Heart right ventricle (tissue), 16 donors: ENCODE measurements around the gene ADORA1. TPM values are rescaled to one million over a fixed set of nuclear protein-coding genes. Genes with fewer than 3 reads are reported as not detected.

Experiments
- ATAC-seq, 8 donors: fragments of 200-7000 bp; cut with Tn5 transposase; one replicate each; pipeline ENCODE4 v1.9.1; 2020; ENCODE audit warnings: mild to moderate bottlenecking in 8 of 8, moderate library complexity in 8 of 8, moderate number of reproducible peaks in 1 of 8
- DNase-seq, 2 donors: peaks; one replicate each; pipeline ENCODE4 v3.0.0-alpha.2; 2020
- H3K27ac ChIP-seq, 10 donors: fragments of 200-600 bp; sonication (generic) in 2 of 10; one replicate each; pipeline versions ENCODE4 v1.5.0 to v1.8.0; 2020 to 2022; ENCODE audit warnings: mild to moderate bottlenecking in 3 of 10
- H3K27me3 ChIP-seq, 7 donors: fragments of 200-600 bp; one replicate each; pipeline ENCODE4 v1.8.0; 2021 to 2022; ENCODE audit warnings: mild to moderate bottlenecking in 2 of 7
- H3K36me3 ChIP-seq, 9 donors: fragments of 200-600 bp; sonication (generic) in 1 of 9; one replicate each; pipeline versions ENCODE4 v1.5.0 to v1.8.0; 2020 to 2022; ENCODE audit warnings: mild to moderate bottlenecking in 2 of 9
- H3K4me1 ChIP-seq, 9 donors: fragments of 200-600 bp; sonication (generic) in 1 of 9; one replicate each; pipeline versions ENCODE4 v1.5.0 to v1.8.0; 2020 to 2022; ENCODE audit warnings: mild to moderate bottlenecking in 4 of 9
- H3K4me3 ChIP-seq, 10 donors: fragments of 200-600 bp; sonication (generic) in 2 of 10; one replicate each; pipeline versions ENCODE4 v1.5.0 to v1.8.0; 2020 to 2022; ENCODE audit warnings: mild to moderate bottlenecking in 7 of 10, moderate library complexity in 2 of 10
- H3K9me3 ChIP-seq, 11 donors: fragments of 200-600 bp in 10 of 11; sonication (generic) in 2 of 11; one replicate each; pipeline versions ENCODE4 v1.5.0 to v1.8.0; 2013 to 2022; ENCODE audit warnings: mild to moderate bottlenecking in 2 of 11, control low read depth in 1 of 11, moderate library complexity in 1 of 11
- WGBS, 2 donors: extraction: QIAGEN DNeasy Blood & Tissue Kit; methylation state at CpG; one replicate each; pipeline ENCODE4 v1.1.7; 2013; ENCODE audit warnings: inconsistent platforms in 1 of 2; 5-methylcytosine and 5-hydroxymethylcytosine counted together
- intact Hi-C, 10 donors: fragments of 100-400 bp; cut with DNase I; formaldehyde crosslinking; loops; one replicate each; pipeline versions ENCODE4 v1.11.1 to v1.14.2; 2022
- polyA plus RNA-seq, 2 donors: library from polyadenylated mRNA; stranded (reverse); fragments of 200-250 nt; gene quantifications; one replicate each; pipeline ENCODE4 v1.2.3, GENCODE V29; 2013
- total RNA-seq, 10 donors: library from RNA; stranded (reverse); fragmentation: NEBNext Ultra II Directional in 3 of 10; extraction: Animal tissue kit (Norgen Biotek cat#: 25700) in 3 of 10; gene quantifications; one replicate each; pipeline versions ENCODE4 v1.2.1 to v1.2.4, GENCODE V29; 2021 to 2023
- TF ChIP-seq, protein P1 (sequence below), 9 donors: fragments of 200-600 bp; sonication (generic) in 2 of 9; IDR thresholded peaks; one replicate each; pipeline versions ENCODE4 v1.5.0 to v1.8.0; 2021 to 2022; ENCODE audit warnings: antibody characterized with exemption in 9 of 9, mild to moderate bottlenecking in 5 of 9, moderate library complexity in 1 of 9
- donor health status: Arrhythmogenic right ventricular cardiomyopathy.
- donor health status: ischemic (EF 13 %, LVEDD 7.1; RV severe dilation, severe dysfunction).
- donor health status: healthy with polysubstance abuse.
- donor health status: DM: no; HTN: yes; CAD: no.
- donor health status: DM: no; HTN: no; CAD: no.
- donor health status: ischemic (EF 25% LVEDD 6.9; RV normal size, moderate dysfunction).
- donor health status: ischemic (EF 25% LVEDD 5.7; RV mildly dilated, moderate dysfunction).
- donor health status: healthy.
- donor health status: DM: yes; HTN: yes; CAD: no.
- donor health status: Ischemic cardiomyopathy.
- donor health status: ischemic (EF 35%, LVEDD 5.7; RV mildly dilated, moderate dysfunction).
- donor health status: nonischemic (EF 11% LVEDD 7.7; RV severe dilation, severe dysfunction).
- donor health status: DM: yes; HTN: yes; CAD: no.
- donor health status: PGD.
- donor health status: ischemic (EF 29% LVEDD 5.4; RV normal size, mild dysfunction).
- donor health status: nonischemic (EF 23%, LVEDD 6.1; RV moderate dilation, normal function).

ADORA1 gene
- total and polyA plus RNA-seq, 12 donors, result 1.8 to 12.2 (median 8.9) TPM

DNA sequence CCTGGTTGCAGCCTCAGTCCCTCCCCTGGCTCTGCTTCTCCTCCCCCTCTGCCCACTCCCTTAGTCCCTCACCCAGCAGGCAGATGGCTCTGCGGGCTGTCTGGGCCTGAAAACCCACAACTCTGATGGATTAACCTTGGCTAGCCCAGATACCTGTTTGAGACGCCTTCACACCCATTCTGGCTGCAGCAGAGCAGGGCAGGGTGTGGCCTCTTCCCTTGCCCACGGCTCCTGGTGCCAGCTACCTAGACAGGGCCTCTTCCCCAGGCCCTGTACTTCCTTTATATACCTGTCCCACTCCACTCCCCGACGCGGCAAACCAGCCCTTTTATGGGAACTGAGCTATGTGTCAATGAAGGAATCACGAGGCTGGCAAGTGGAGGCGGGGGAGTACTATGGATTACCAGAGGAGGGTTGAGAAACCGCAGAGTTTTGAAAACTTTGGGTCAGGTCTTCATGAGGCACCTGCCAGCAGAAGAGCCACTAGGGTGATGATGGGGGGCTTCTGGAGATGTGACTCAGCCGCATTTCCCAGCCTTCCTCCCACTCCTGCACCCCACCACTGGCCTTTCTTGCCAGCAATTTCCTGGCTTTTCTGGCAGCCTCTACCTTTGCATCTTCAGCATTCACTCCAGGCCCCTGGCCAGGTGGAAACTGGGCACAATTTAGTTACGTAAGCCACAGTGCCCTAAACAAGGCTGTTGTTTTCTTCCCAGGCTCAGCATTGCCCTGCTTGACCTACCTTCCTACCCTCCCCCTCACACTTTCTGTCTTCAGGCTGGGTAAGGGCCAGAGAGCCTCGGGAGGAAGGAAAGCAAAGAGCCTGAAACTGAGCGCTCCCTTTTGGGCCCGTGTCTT lies 59.1 kb downstream of the ADORA1 start, which contains the start of gene CHI3L1:
Gene CHI3L1 (minus strand): TSS at position 259 of the 858 bp plus-strand sequence. CDS start 81 bp downstream, at position 178.
- ATAC-seq (peak in 2 of 8 donors; percentile 11 to 15), DNase-seq (no peak)
- Histone ChIP-seq H3K36me3 (no peaks in the 10 kb centered on the region), H3K4me1 (peaks cover 0 to 19% (median 4%) of the 10 kb centered on the region in 9 donors), H3K9me3 (no peaks in the 10 kb centered on the region), H3K4me3 (no peak within 1 kb of the TSS), H3K27ac (peak within 1 kb of the TSS in 1 of 10 donors; percentile 16), H3K27me3 (peaks cover 0 to 4% (median 0%) of the 10 kb centered on the region in 7 donors)
- intact Hi-C loops, result no loop called here
- TF ChIP-seq, protein P1, sequence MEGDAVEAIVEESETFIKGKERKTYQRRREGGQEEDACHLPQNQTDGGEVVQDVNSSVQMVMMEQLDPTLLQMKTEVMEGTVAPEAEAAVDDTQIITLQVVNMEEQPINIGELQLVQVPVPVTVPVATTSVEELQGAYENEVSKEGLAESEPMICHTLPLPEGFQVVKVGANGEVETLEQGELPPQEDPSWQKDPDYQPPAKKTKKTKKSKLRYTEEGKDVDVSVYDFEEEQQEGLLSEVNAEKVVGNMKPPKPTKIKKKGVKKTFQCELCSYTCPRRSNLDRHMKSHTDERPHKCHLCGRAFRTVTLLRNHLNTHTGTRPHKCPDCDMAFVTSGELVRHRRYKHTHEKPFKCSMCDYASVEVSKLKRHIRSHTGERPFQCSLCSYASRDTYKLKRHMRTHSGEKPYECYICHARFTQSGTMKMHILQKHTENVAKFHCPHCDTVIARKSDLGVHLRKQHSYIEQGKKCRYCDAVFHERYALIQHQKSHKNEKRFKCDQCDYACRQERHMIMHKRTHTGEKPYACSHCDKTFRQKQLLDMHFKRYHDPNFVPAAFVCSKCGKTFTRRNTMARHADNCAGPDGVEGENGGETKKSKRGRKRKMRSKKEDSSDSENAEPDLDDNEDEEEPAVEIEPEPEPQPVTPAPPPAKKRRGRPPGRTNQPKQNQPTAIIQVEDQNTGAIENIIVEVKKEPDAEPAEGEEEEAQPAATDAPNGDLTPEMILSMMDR (IDR thresholded peaks at IDR 0.05), result no peak
- 50 to 60% methylated on average over 14 of the region's 14 CpGs for WGBS, 2 donors

- Histone ChIP-seq H3K27ac (peak overlapping the region in 1 of 10 donors; percentile 16), H3K36me3 (no peaks in the 10 kb centered on the region), H3K9me3 (no peaks in the 10 kb centered on the region), H3K27me3 (peaks cover 0 to 4% (median 0%) of the 10 kb centered on the region in 7 donors), H3K4me1 (peaks cover 0 to 17% (median 4%) of the 10 kb centered on the region in 9 donors), H3K4me3 (no peak overlapping the region)
- ATAC-seq (no peak), DNase-seq (no peak)
- WGBS, 2 donors, result 51% methylated on average over 7 of the region's 7 CpGs
- intact Hi-C loops, result no loop called here
- TF ChIP-seq, protein P1 (IDR thresholded peaks at IDR 0.05), result no peak
Observed at GRCh38 chr1:203187304-203187685, 59.8 kb downstream of the ADORA1 start.

- TF ChIP-seq, protein P1 (IDR thresholded peaks at IDR 0.05), result no peak
- DNase-seq (no peak), ATAC-seq (no peak)
- Histone ChIP-seq H3K27ac (peak overlapping the region in 1 of 10 donors; percentile 16), H3K4me1 (peaks cover 0 to 17% (median 4%) of the 10 kb centered on the region in 9 donors), H3K9me3 (no peaks in the 10 kb centered on the region), H3K36me3 (no peaks in the 10 kb centered on the region), H3K27me3 (peaks cover 0 to 4% (median 0%) of the 10 kb centered on the region in 7 donors), H3K4me3 (no peak overlapping the region)
- WGBS, 2 donors, result 79 to 90% methylated on average over 3 of the region's 3 CpGs
- intact Hi-C loops, result no loop called here
Observed at GRCh38 chr1:203187689-203188264, 60.3 kb downstream of the ADORA1 start.

- intact Hi-C loops, result no loop called here
- WGBS, 2 donors, result 77 to 90% methylated on average over 4 of the region's 4 CpGs
- Histone ChIP-seq H3K4me3 (no peak overlapping the region), H3K4me1 (peaks cover 0 to 17% (median 4%) of the 10 kb centered on the region in 9 donors), H3K27ac (no peak overlapping the region), H3K27me3 (peaks cover 0 to 4% (median 0%) of the 10 kb centered on the region in 7 donors), H3K36me3 (no peaks in the 10 kb centered on the region), H3K9me3 (no peaks in the 10 kb centered on the region)
- DNase-seq, result no peak
- no peak for ATAC-seq
- TF ChIP-seq, protein P1 (IDR thresholded peaks at IDR 0.05), result no peak
Observed at GRCh38 chr1:203188686-203189232, 61.2 kb downstream of the ADORA1 start.
